IMR-90 (cell line): Measurements from ENCODE around the gene IHH. TPM values are rescaled to one million over a fixed set of nuclear protein-coding genes. Genes with fewer than 3 reads are reported as not detected.

Experiments
- ATAC-seq: fragments of 200-7000 bp; cut with Tn5 transposase; 2 replicates; pipeline ENCODE4 v1.9.1; 2020; ENCODE audit warnings: low read depth, mild to moderate bottlenecking, moderate library complexity
- BruUV-seq: library from RNA; stranded (reverse); fragments of 400-500 nt; replicated peaks from 2 replicates; lab custom pipeline; 2021; lab: Mats Ljungman, UMichigan
- CTCF ChIA-PET: fragments of 300-600 bp; formaldehyde crosslinking; extraction: SDS; loops from one replicate; lab custom pipeline; 2021; ENCODE audit warnings: antibody characterized with exemption; lab: Yijun Ruan, JAX
- POLR2A ChIA-PET: fragments of 300-600 bp; sonication (Branson Sonifier 250); formaldehyde crosslinking; loops from one replicate; lab custom pipeline; 2022; ENCODE audit warnings: antibody characterized with exemption; ENCODE audit not compliant: unreplicated experiment; lab: Charles Lee
- DNase-seq: peaks from one replicate; pipeline ENCODE4 v3.0.0; 2013
- H2AFZ ChIP-seq: replicated peaks from 2 replicates; pipeline ENCODE3; 2013; ENCODE audit warnings: low read length, mild to moderate bottlenecking; ENCODE audit not compliant: poor library complexity
- H2AK5ac ChIP-seq: 2 replicates; pipeline ENCODE4 v1.6.1; 2013; ENCODE audit warnings: low read depth, low read length, inconsistent platforms
- H2AK9ac ChIP-seq: replicated peaks from 2 replicates; pipeline ENCODE3; 2013; ENCODE audit warnings: mild to moderate bottlenecking, low read depth, low read length, moderate library complexity; ENCODE audit not compliant: poor library complexity
- H2BK120ac ChIP-seq: 2 replicates; pipeline ENCODE4 v1.6.1; 2013; ENCODE audit warnings: low read depth, low read length, inconsistent platforms
- H2BK15ac ChIP-seq: 3 replicates; pipeline ENCODE4 v1.6.1; 2013; ENCODE audit warnings: low read depth, low read length, inconsistent platforms
- H2BK20ac ChIP-seq: 2 replicates; pipeline ENCODE4 v1.6.1; 2013; ENCODE audit warnings: low read depth, mild to moderate bottlenecking, inconsistent platforms, low read length, moderate library complexity
- H2BK5ac ChIP-seq: 2 replicates; pipeline ENCODE4 v1.6.1; 2013; ENCODE audit warnings: mild to moderate bottlenecking, low read depth, low read length, inconsistent platforms; ENCODE audit not compliant: poor library complexity, severe bottlenecking
- H3K14ac ChIP-seq: replicated peaks from 2 replicates; pipeline ENCODE4 v1.6.1; 2013; ENCODE audit warnings: low read depth, low read length, inconsistent platforms
- H3K18ac ChIP-seq: 2 replicates; pipeline ENCODE4 v1.6.1; 2013; ENCODE audit warnings: low read depth, low read length, control low read depth
- H3K23ac ChIP-seq: 2 replicates; pipeline ENCODE4 v1.6.1; 2013; ENCODE audit warnings: low read depth, low read length, inconsistent platforms
- H3K27ac ChIP-seq: 2 replicates; pipeline ENCODE4 v1.5.1; 2013; ENCODE audit warnings: mild to moderate bottlenecking, control low read depth, low read length; ENCODE audit not compliant: insufficient read depth
- H3K27me3 ChIP-seq: 2 replicates; pipeline ENCODE4 v1.6.1; 2013; ENCODE audit warnings: low read length; ENCODE audit not compliant: control insufficient read depth, insufficient read depth
- H3K36me3 ChIP-seq: 2 replicates; pipeline ENCODE4 v1.6.1; 2013; ENCODE audit warnings: low read length, mixed read lengths; ENCODE audit not compliant: control insufficient read depth, insufficient read depth
- H3K4ac ChIP-seq: 2 replicates; pipeline ENCODE4 v1.6.1; 2013; ENCODE audit warnings: low read depth, low read length, inconsistent platforms
- H3K4me1 ChIP-seq: 2 replicates; pipeline ENCODE4 v1.6.1; 2013; ENCODE audit warnings: low read length, mixed read lengths; ENCODE audit not compliant: control insufficient read depth, insufficient read depth
- H3K4me2 ChIP-seq: 2 replicates; pipeline ENCODE4 v1.6.1; 2013; ENCODE audit warnings: low read depth, mild to moderate bottlenecking, control low read depth, low read length, moderate library complexity
- H3K4me3 ChIP-seq: 2 replicates; pipeline ENCODE4 v1.5.1; 2013; ENCODE audit warnings: low read depth, mild to moderate bottlenecking, control low read depth, low read length, moderate library complexity; ENCODE audit not compliant: insufficient read depth
- H3K56ac ChIP-seq: 2 replicates; pipeline ENCODE4 v1.6.1; 2013; ENCODE audit warnings: low read length, inconsistent platforms; ENCODE audit not compliant: insufficient read depth; ENCODE audit errors: extremely low read depth
- H3K79me1 ChIP-seq, 2 experiments: 2 replicates each; pipeline ENCODE4 v1.6.1; 2013; ENCODE audit warnings: low read length in 2 of 2, inconsistent platforms in 1 of 2, low read depth in 1 of 2
- H3K9ac ChIP-seq: 2 replicates; pipeline ENCODE4 v1.6.1; 2013; ENCODE audit warnings: low read depth, low read length, control low read depth
- H3K9me1 ChIP-seq: 2 replicates; pipeline ENCODE4 v1.6.1; 2013; ENCODE audit warnings: low read length, inconsistent platforms; ENCODE audit not compliant: insufficient read depth
- H3K9me3 ChIP-seq: 2 replicates; pipeline ENCODE4 v1.6.1; 2013; ENCODE audit warnings: low read length; ENCODE audit not compliant: control insufficient read depth, insufficient read depth
- H4K20me1 ChIP-seq: 2 replicates; pipeline ENCODE4 v1.6.1; 2013; ENCODE audit warnings: low read length, inconsistent platforms; ENCODE audit not compliant: insufficient read depth
- H4K5ac ChIP-seq: 2 replicates; pipeline ENCODE4 v1.6.1; 2013; ENCODE audit warnings: mild to moderate bottlenecking, low read depth, low read length, control low read depth
- H4K8ac ChIP-seq, 2 experiments: 2 replicates each; pipeline ENCODE4 v1.6.1; 2013; ENCODE audit warnings: low read depth in 2 of 2, low read length in 2 of 2, control low read depth in 1 of 2, inconsistent platforms in 1 of 2
- H4K91ac ChIP-seq: 2 replicates; pipeline ENCODE4 v1.6.1; 2013; ENCODE audit warnings: low read depth, low read length, inconsistent platforms; ENCODE audit not compliant: insufficient read depth
- MAZ ChIP-seq: IDR thresholded peaks from 2 replicates; pipeline ENCODE4 v1.6.1; 2012; ENCODE audit warnings: low read depth, mild to moderate bottlenecking, low read length, improper control_type of control experiment, moderate library complexity, borderline replicate concordance
- MXI1 ChIP-seq: IDR thresholded peaks from 2 replicates; pipeline ENCODE4 v1.6.1; 2012; ENCODE audit warnings: low read depth, mild to moderate bottlenecking, low read length, moderate library complexity, borderline replicate concordance
- POLR2A ChIP-seq: IDR thresholded peaks from 2 replicates; pipeline ENCODE4 v1.6.1; 2012; ENCODE audit warnings: mild to moderate bottlenecking, low read depth, low read length
- RAD21 ChIP-seq: IDR thresholded peaks from 2 replicates; pipeline ENCODE4 v1.6.1; 2012; ENCODE audit warnings: low read length, improper control_type of control experiment
- WGBS, 2 experiments: methylation state at CpG; one replicate each; pipeline versions ENCODE4 v1.1.5 to v1.1.7; 2013; ENCODE audit warnings: missing lambda C conversion rate in 2 of 2; ENCODE audit not compliant: insufficient read length in 1 of 2; ENCODE audit errors: extremely low coverage in 2 of 2; 5-methylcytosine and 5-hydroxymethylcytosine counted together
- dilution Hi-C: fragments of 300-500 bp; cut with HindIII; formaldehyde crosslinking; loops from one replicate; pipeline ENCODE4 v1.14.3; 2018; ENCODE audit warnings: low sequenced_read_pairs; ENCODE audit not compliant: unreplicated experiment
- in situ Hi-C: fragments of 300-500 bp; cut with MboI; formaldehyde crosslinking; loops from 3 replicates; pipeline ENCODE4 v1.14.3; 2019; ENCODE audit warnings: low sequenced_read_pairs, inconsistent platforms, mixed read lengths
- intact Hi-C: fragments of 100-400 bp; cut with micrococcal nuclease; formaldehyde crosslinking; loops from 2 replicates; pipeline ENCODE4 v1.10.0; 2022
- polyA plus RNA-seq, 3 experiments: library from polyadenylated mRNA; depleted of rRNA; stranded (reverse); fragments of >200 nt; gene quantifications; 2 replicates each; pipeline ENCODE4 v1.2.3, GENCODE V29; 2012; ENCODE audit warnings: low replicate concordance in 1 of 3
- total RNA-seq: library from RNA; depleted of rRNA; stranded (reverse); fragments of >200 nt; gene quantifications from 2 replicates; pipeline ENCODE4 v1.2.3, GENCODE V29; 2012
- TF ChIP-seq, protein P1 (sequence below): fragments of 150-350 bp; IDR thresholded peaks from 2 replicates; pipeline ENCODE4 v1.6.1; 2016; ENCODE audit warnings: low read depth, mild to moderate bottlenecking, low read length, moderate library complexity, borderline replicate concordance

Gene IHH
- total and polyA plus RNA-seq, 2 of the 4 experiments (the other 2 are of a cell fraction) = not detected

DNA sequence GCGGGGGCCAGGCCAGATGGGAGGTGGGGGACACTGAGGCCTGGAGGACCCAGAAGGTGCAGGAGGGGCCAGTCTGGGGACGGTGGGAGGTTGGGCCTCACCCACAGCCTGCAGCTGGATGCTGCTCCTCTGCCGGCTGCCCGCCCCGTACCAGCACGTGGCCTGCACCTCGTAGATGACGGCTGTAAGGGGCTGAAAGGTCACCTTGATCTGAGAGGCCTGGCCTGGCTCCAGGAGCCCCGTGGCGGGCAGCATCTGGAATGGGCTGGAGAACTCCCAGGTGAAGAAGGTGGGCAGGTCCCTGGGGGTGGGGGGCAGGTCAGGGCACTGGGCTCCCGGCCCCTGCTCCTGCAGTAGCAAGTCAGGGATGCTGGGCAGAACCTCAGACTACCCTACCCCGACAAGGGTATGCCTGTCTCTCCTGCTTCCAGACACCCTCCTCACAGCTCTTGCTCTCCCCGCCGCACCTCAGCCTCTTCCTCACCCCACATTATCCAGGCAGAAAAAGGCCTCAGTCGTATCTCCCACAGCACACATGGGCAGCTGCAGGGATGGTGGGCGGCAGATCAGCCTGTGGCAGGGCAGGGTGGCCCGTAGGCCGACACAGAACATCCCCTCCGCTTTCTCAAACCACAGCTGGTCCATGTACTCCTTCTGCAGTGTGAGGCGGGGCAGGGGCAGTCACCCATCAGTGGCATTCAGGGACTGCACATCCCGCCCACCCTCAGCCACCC, 29.5 kb downstream of the IHH start:
- Histone ChIP-seq H3K9me3 (no peaks in the 10 kb centered on the region), H3K56ac (no peak overlapping the region), H3K4ac (no peak overlapping the region), H3K27ac (no peak overlapping the region), H3K18ac (no peak overlapping the region), H2AK9ac (no peak overlapping the region), H2AFZ (no peak overlapping the region), H4K20me1 (0 out of 2 replicates have a peak, but pooled peaks cover 8% of the 10 kb centered on the region), H4K91ac (no peak overlapping the region), H2BK120ac (no peak overlapping the region), H3K27me3 (peaks cover 44% of the 10 kb centered on the region), H2AK5ac (no peak overlapping the region), H4K8ac (no peak overlapping the region), H3K23ac (no peak overlapping the region), H3K4me2 (no peak overlapping the region), H2BK20ac (no peak overlapping the region), H3K14ac (no peak overlapping the region), H3K9ac (no peak overlapping the region), H4K5ac (no peak overlapping the region), H3K9me1 (no peaks in the 10 kb centered on the region), H3K79me1 (no peaks in the 10 kb centered on the region), H2BK5ac (no peak overlapping the region), H3K4me1 (no peaks in the 10 kb centered on the region), H3K4me3 (no peak overlapping the region), H3K36me3 (no peaks in the 10 kb centered on the region), H2BK15ac (no peak overlapping the region)
- CTCF ChIA-PET = interaction anchor here (1.6 kb wide), 1 partner anchor 119 kb away, joined by 9 read pairs; no protein-coding TSS in a partner anchor
- dilution Hi-C loops = no loop called here
- POLR2A ChIA-PET = no interaction called here
- 62% methylated on average over 12 of the region's 21 CpGs; no CpG with 5 or more reads in 1 of the 2 experiments for WGBS, 2 experiments
- BruUV-seq = no TSS peak
- ATAC-seq (no peak), DNase-seq (no peak)
- intact Hi-C loops = no loop called here
- TF ChIP-seq MAZ = no peak
- TF ChIP-seq MXI1 = no peak
- no peak for TF ChIP-seq RAD21
- TF ChIP-seq POLR2A = no peak
- TF ChIP-seq, protein P1, sequence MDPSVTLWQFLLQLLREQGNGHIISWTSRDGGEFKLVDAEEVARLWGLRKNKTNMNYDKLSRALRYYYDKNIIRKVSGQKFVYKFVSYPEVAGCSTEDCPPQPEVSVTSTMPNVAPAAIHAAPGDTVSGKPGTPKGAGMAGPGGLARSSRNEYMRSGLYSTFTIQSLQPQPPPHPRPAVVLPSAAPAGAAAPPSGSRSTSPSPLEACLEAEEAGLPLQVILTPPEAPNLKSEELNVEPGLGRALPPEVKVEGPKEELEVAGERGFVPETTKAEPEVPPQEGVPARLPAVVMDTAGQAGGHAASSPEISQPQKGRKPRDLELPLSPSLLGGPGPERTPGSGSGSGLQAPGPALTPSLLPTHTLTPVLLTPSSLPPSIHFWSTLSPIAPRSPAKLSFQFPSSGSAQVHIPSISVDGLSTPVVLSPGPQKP = no peak
- in situ Hi-C loops = no loop called here
